Lower leg skin (tissue), 3 donors: ENCODE measurements around the gene SHISA3.

Experiments
- CTCF ChIP-seq, 3 donors: fragments of 450-650 bp; IDR thresholded peaks; one replicate each; pipeline ENCODE4 v1.5.1; 2016; ENCODE audit warnings: antibody characterized with exemption in 3 of 3, mild to moderate bottlenecking in 3 of 3, moderate library complexity in 2 of 3
- POLR2A ChIP-seq, 2 donors: fragments of 450-650 bp; IDR thresholded peaks; one replicate each; pipeline ENCODE4 v1.6.1; 2016 to 2017; ENCODE audit warnings: antibody characterized with exemption in 2 of 2, mild to moderate bottlenecking in 1 of 2, moderate library complexity in 1 of 2

- TF ChIP-seq CTCF (IDR thresholded peaks at IDR 0.05) (no peak), POLR2A (IDR thresholded peaks at IDR 0.05) (no peak)
These were observed 5.3 kb upstream of the SHISA3 start for GRCh38 chr4:42391981-42392380.
